GM21737 (cell line): ENCODE measurements around the gene RAD21L1.

ENCODE experiments used
- ATAC-seq: cut with Tn5 transposase; IDR thresholded peaks from one replicate; pipeline ENCODE4 v1.9.1; 2021; ENCODE audit warnings: mild to moderate bottlenecking, moderate library complexity; ENCODE audit not compliant: unreplicated experiment

RAD21L1 gene

GRCh38 chr20:1267809-1268374 lies 42.0 kb downstream of the RAD21L1 start:
- ATAC-seq = no peak

- no peak for ATAC-seq
Observed at GRCh38 chr20:1269235-1269634, 43.4 kb downstream of the RAD21L1 start.

- ATAC-seq = no peak
Observed at GRCh38 chr20:1269850-1270249, 44.0 kb downstream of the RAD21L1 start.

DNA sequence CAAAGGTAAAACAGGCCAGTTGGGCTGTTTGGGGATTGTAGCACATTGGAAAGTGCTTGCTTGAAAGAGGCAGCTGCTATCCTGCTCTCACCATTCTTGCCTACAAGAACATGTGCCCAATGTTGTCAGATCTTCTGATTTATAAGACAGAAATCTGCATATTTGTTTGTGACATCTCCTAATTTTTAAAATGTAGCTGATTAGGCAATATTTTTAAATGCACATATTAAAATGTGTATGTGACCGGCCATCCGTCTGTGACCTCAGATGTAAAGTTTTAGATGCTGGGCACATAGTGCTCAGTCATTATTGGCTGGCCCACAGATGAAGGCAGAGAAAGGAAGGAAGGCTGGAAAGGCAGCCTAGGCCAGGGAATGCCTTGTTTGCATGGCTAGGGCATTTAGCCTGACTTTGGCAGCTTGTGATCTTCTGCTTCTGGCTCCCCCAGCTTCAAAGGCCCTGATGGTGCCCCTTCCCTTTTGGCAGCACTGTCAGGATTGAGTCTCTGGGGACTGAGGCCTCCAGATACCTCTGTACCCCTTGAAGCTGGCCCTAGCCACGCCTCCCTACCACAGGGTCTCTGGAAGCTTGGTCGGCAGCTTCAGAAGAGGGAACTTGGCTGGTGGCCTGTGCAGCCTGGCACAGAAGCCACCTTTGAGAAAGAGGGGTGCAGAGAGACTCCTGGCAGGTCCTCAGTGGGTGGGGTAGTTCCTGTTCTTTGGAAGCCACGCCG lies 46.7 kb downstream of the RAD21L1 start:
- no peak for ATAC-seq

DNA sequence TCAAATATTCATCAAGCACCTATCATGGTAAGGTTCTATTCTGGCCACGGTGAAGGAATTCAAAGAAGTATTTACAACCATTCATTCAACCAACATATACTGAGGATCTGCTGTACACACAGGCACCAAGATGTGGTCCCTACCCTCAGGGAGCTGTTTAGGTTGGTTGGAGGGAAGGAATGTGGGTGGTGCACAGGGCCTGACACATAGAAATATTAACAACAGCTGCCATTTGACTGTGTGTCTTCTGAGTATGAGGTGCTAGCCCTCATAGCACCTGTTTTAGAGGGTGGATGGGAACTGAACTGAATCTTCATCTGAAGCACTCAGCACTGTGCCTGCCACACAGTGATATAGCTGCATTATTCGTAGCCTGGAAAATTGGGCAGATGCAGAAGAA lies 47.5 kb downstream of the RAD21L1 start:
- ATAC-seq = no peak

DNA sequence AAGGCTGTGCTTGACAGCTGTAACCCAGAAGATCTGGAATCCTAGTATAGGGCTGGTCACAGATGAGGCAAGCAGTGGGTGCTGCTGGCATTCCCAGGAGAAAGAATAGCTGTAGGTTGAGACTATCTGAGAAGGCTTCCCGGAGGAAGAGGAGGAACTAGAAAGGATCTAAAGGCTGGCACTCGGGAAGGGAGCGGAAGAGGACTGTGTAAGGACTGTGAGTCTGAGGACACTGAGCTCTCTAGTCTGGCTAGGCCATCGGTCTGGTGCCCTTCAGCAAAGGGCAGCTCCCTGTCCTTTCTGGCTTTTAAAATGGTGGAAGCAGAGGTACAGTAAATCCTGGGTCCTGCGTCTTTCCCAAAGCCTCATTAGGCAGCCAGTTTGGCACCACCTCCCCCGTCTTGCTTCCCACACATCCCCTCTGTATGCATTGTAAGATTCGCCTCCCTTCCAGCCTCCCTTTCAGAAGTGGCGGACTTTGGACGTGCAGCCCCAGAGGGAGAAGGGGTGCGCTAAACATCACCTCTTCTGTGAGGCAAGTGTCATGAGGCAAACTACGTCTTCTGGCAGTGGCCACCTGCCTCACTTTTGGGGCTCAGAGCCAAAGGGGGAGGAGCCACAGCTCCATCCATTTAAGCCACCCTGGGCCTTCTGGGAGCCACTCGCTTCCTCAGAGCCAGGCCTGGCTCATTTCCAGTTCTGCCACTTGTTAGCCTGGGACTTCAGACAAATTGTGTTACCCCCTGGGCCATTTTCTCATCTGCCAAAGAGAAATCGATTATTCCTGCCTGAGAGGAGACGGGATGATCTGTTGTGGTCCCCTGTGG lies 48.9 kb downstream of the RAD21L1 start:
- no peak for ATAC-seq

DNA sequence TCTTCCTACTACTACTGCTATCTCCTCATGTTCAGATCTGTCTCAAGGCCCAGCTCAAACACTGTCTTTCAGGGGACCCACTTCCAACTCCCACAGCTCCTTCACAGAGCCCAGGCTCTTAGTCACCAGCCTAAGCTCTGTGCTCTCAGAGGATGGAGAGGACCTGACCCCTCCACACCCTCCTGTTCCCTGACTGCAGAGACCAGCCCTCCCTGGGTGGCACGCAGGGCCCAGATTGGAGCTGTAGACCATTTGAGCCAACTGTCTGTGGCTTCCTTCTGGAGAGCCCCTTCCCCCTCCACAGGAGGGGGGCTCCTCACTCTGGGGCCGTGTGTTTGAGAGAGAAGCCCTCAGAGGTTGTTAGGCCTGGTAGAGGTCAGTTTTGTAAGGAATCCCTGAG lies 50.1 kb downstream of the RAD21L1 start:
- ATAC-seq = no peak

GRCh38 chr20:1277529-1278322 lies 51.9 kb downstream of the RAD21L1 start:
- ATAC-seq = no peak

DNA sequence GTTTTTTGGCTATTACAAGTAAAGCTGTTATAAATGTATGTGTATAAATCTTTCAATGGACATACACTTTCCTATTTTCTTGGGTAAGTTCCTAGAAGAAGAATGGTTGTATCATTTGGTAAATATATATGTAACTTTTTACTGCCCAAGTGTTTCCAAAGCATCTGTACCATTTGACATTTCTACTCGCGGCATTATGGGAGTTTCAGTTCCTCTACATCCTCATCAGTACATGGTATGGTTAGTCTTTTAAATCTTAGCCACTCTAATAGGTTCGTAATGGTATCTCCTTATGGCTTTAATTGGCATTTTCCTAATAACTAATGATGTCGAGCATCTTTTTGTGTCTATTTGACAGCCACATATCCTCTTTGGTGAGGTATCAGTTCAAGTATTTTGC lies 53.1 kb downstream of the RAD21L1 start:
- ATAC-seq = no peak

DNA sequence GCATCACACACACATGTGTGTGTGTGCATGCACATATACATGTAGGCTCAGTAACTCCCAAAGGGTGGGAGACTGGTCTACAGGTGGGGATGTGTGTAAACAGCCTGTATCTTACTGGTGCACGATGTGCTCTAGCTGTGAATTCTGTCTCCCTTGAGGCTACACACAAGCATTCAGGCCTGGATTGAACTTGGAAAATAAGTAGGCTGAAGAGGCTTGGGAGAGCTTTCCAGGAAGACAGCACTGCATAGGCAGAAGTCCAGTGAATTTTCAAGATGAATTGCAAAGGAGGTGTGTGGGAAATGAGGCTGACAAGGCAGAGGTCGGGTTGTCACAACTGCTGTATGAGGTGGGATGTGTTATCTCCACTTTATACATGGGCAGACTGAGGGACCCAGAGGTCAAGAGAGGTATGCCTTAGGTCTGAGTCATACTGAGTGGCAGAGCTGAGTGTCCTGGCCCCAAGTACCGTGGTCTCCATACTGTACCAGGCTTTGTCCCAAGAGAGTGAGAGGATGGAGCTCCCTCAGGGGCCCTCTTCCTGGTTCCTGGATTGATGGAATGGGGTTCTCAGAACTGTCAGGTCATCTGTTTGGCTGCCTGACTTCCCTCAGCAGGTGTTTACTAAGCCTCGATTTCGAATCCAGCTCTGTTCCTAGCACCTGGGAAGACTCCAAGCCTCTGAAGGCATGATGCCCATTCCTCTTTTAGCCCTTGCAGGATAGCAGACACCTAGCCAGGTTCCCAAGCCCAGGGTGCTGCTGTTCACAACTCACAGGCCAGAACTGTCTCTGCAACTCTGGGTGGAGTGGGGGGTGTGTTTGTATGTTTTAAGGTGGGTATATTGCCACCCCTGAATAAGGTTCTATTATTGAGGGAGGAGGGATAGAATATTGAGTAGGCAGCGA lies 54.6 kb downstream of the RAD21L1 start:
- ATAC-seq = no peak

- no peak for ATAC-seq
Observed at GRCh38 chr20:1281279-1282057, 55.6 kb downstream of the RAD21L1 start.

GRCh38 chr20:1282966-1283365 lies 57.1 kb downstream of the RAD21L1 start:
- no peak for ATAC-seq

- no peak for ATAC-seq
Observed at GRCh38 chr20:1283522-1284510, 58.0 kb downstream of the RAD21L1 start.

DNA sequence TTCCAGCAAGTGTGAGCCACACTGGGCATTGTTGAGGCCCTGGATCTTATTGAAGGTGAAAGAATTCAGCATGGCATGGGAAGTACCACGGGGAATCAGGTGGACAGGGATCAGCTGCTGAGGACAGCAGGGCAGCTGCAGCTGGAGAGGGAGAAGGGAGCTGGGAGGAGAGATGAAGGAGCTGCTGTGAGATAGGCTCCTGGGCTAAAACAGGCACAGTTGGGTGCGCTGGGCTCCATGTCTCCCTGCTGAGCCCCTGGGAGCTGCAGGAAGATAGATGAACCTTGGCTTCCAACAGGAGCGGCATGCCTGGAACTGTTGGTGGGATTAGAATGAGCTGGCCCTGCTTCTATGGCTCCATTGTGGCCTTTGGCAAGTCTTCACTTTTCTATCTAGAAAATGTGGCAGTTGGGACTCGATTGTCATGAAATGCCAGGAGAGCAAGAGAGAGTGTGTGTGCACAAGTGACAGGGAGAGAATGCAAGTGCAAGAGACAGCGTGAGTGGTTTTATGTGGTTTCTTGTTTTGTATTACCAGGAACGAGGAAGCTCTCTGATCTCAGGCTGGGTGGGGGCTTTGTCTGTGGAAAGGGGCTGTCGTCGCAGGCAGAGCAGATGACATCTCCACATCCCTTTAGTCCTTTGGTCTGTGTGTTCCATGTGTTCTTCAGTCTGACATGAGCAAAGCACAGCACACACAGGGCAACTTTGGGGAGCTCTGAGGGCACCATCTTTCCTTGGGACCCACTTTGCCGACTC lies 60.6 kb downstream of the RAD21L1 start:
- ATAC-seq = no peak

DNA sequence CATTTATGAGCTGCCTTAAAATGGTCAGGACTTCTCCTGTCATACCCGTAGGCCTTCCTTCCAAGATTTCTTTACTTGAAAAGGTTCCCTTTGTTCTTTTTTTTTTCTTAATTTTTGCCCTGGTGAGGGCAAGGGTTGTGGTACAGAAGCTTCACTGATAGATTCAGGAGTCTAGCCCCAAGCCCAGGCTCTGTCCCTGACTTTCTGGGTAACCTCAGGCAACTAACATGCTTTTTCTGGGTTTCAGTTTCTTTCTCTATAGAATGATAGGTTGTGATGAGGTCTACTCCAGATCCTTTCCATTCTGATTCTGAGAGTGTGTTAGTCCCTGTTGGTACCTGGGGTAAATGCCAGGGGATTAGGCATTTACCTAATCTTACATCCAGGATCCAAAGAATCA lies 61.5 kb downstream of the RAD21L1 start:
- no peak for ATAC-seq

- ATAC-seq = no peak
Observed at GRCh38 chr20:1287787-1288569, 62.1 kb downstream of the RAD21L1 start.
